HG03571 (cell line): ENCODE data around the gene TRPC1.
A peak's percentile ranks its signal among the peaks of the same experiment; 100 is the strongest.

Experiments
- ATAC-seq: cut with Tn5 transposase; IDR thresholded peaks from one replicate; pipeline ENCODE4 v1.9.1; 2021; ENCODE audit not compliant: unreplicated experiment

Gene TRPC1

GRCh38 chr3:142837526-142837925, 113.7 kb downstream of the TRPC1 start:
- no peak for ATAC-seq

- ATAC-seq: no peak
Measured at GRCh38 chr3:142839831-142840230, 116.0 kb downstream of the TRPC1 start.

GRCh38 chr3:142844339-142844977, 120.6 kb downstream of the TRPC1 start:
- ATAC-seq: peak; percentile 68

GRCh38 chr3:142846779-142847577, 123.1 kb downstream of the TRPC1 start:
- no peak for ATAC-seq

GRCh38 chr3:142849148-142849547, 125.3 kb downstream of the TRPC1 start:
- ATAC-seq: no peak

- ATAC-seq: no peak
Measured at GRCh38 chr3:142850395-142851023, 126.7 kb downstream of the TRPC1 start.

GRCh38 chr3:142852009-142852408, 128.2 kb downstream of the TRPC1 start:
- no peak for ATAC-seq

GRCh38 chr3:142853270-142854168, 129.7 kb downstream of the TRPC1 start:
- no peak for ATAC-seq

- no peak for ATAC-seq
Measured at GRCh38 chr3:142857056-142857455, 133.2 kb downstream of the TRPC1 start.
